ENCODE data around the gene INSIG1. TPM values are rescaled to one million over a fixed set of nuclear protein-coding genes. Genes with fewer than 3 reads are reported as not detected.
A peak's percentile ranks its signal among the peaks of the same experiment; 100 is the strongest.

INSIG1 gene
- total and polyA plus RNA-seq, 2 experiments from 2014 or later = 70.3 to 131 TPM

GRCh38 chr7:155303039-155303593, 5.4 kb downstream of the INSIG1 start:
- H3K79me2 ChIP-seq (replicated peaks; ENCODE audit: insufficient read depth) = peaks cover 83% of the 10 kb centered on the region
- Mint-ChIP-seq H3K9me3 (no peaks in the 10 kb centered on the region), H3K36me3 (ENCODE audit: low read depth) (peaks cover 66% of the 10 kb centered on the region), H3K4me1 (peaks cover 23% of the 10 kb centered on the region), H3K27me3 (ENCODE audit: insufficient read depth, low read depth, poor library complexity) (peaks cover 6% of the 10 kb centered on the region), H3K27ac (no peak overlapping the region), H3K4me3 (no peak overlapping the region)
- no peaks in the 10 kb centered on the region; the same call in 1 of the 2 replicates for H3F3A ChIP-seq (replicated peaks; ENCODE audit: low read depth)
- H3K27me3 ChIP-seq (ENCODE audit: insufficient read depth) = no peaks in the 10 kb centered on the region
- peaks cover 25% of the 10 kb centered on the region for H3K4me1 ChIP-seq (ENCODE audit: insufficient read depth)
- TF ChIP-seq, protein P1, sequence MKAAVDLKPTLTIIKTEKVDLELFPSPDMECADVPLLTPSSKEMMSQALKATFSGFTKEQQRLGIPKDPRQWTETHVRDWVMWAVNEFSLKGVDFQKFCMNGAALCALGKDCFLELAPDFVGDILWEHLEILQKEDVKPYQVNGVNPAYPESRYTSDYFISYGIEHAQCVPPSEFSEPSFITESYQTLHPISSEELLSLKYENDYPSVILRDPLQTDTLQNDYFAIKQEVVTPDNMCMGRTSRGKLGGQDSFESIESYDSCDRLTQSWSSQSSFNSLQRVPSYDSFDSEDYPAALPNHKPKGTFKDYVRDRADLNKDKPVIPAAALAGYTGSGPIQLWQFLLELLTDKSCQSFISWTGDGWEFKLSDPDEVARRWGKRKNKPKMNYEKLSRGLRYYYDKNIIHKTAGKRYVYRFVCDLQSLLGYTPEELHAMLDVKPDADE (IDR thresholded peaks at IDR 0.05) = no peak
- H2AFZ ChIP-seq = no peak overlapping the region
- DNase-seq (ENCODE audit: low spot score) (no peak), ATAC-seq (no peak)
- no peaks in the 10 kb centered on the region for H3K9me2 ChIP-seq (ENCODE audit: insufficient read depth)
- H3K4me2 ChIP-seq = no peak overlapping the region
- peaks cover 46% of the 10 kb centered on the region for H3K36me3 ChIP-seq (ENCODE audit: insufficient read depth)
- no peak overlapping the region for H3K4me3 ChIP-seq
- H3K27ac ChIP-seq (ENCODE audit: low read depth) = peak overlapping the region; percentile 59; the same call in 1 of the 2 replicates
- H4K20me1 ChIP-seq (replicated peaks; ENCODE audit: insufficient read depth) = peaks cover 78% of the 10 kb centered on the region

- no peak overlapping the region for H3K4me3 ChIP-seq
- peaks cover 76% of the 10 kb centered on the region for H3K79me2 ChIP-seq (replicated peaks; ENCODE audit: insufficient read depth)
- H3K36me3 ChIP-seq (ENCODE audit: insufficient read depth) = peaks cover 52% of the 10 kb centered on the region
- H2AFZ ChIP-seq = no peak overlapping the region
- no peak overlapping the region for H3K4me3 Mint-ChIP-seq
- H3K9me3 Mint-ChIP-seq = no peaks in the 10 kb centered on the region
- no peaks in the 10 kb centered on the region for H3K9me2 ChIP-seq (ENCODE audit: insufficient read depth)
- peaks cover 25% of the 10 kb centered on the region for H3K4me1 ChIP-seq (ENCODE audit: insufficient read depth)
- H3F3A ChIP-seq (replicated peaks; ENCODE audit: low read depth) = no peaks in the 10 kb centered on the region; the same call in 1 of the 2 replicates
- H3K27ac ChIP-seq (ENCODE audit: low read depth) = no peak overlapping the region
- DNase-seq (ENCODE audit: low spot score) (no peak), ATAC-seq (no peak)
- H3K27ac Mint-ChIP-seq = no peak overlapping the region
- H4K20me1 ChIP-seq (replicated peaks; ENCODE audit: insufficient read depth) = peaks cover 81% of the 10 kb centered on the region
- H3K4me1 Mint-ChIP-seq = peaks cover 23% of the 10 kb centered on the region
- no peaks in the 10 kb centered on the region for H3K27me3 ChIP-seq (ENCODE audit: insufficient read depth)
- H3K4me2 ChIP-seq = no peak overlapping the region
- H3K27me3 Mint-ChIP-seq (ENCODE audit: insufficient read depth, low read depth, poor library complexity) = peaks cover 5% of the 10 kb centered on the region
- H3K36me3 Mint-ChIP-seq (ENCODE audit: low read depth) = peaks cover 73% of the 10 kb centered on the region
- TF ChIP-seq, protein P2, sequence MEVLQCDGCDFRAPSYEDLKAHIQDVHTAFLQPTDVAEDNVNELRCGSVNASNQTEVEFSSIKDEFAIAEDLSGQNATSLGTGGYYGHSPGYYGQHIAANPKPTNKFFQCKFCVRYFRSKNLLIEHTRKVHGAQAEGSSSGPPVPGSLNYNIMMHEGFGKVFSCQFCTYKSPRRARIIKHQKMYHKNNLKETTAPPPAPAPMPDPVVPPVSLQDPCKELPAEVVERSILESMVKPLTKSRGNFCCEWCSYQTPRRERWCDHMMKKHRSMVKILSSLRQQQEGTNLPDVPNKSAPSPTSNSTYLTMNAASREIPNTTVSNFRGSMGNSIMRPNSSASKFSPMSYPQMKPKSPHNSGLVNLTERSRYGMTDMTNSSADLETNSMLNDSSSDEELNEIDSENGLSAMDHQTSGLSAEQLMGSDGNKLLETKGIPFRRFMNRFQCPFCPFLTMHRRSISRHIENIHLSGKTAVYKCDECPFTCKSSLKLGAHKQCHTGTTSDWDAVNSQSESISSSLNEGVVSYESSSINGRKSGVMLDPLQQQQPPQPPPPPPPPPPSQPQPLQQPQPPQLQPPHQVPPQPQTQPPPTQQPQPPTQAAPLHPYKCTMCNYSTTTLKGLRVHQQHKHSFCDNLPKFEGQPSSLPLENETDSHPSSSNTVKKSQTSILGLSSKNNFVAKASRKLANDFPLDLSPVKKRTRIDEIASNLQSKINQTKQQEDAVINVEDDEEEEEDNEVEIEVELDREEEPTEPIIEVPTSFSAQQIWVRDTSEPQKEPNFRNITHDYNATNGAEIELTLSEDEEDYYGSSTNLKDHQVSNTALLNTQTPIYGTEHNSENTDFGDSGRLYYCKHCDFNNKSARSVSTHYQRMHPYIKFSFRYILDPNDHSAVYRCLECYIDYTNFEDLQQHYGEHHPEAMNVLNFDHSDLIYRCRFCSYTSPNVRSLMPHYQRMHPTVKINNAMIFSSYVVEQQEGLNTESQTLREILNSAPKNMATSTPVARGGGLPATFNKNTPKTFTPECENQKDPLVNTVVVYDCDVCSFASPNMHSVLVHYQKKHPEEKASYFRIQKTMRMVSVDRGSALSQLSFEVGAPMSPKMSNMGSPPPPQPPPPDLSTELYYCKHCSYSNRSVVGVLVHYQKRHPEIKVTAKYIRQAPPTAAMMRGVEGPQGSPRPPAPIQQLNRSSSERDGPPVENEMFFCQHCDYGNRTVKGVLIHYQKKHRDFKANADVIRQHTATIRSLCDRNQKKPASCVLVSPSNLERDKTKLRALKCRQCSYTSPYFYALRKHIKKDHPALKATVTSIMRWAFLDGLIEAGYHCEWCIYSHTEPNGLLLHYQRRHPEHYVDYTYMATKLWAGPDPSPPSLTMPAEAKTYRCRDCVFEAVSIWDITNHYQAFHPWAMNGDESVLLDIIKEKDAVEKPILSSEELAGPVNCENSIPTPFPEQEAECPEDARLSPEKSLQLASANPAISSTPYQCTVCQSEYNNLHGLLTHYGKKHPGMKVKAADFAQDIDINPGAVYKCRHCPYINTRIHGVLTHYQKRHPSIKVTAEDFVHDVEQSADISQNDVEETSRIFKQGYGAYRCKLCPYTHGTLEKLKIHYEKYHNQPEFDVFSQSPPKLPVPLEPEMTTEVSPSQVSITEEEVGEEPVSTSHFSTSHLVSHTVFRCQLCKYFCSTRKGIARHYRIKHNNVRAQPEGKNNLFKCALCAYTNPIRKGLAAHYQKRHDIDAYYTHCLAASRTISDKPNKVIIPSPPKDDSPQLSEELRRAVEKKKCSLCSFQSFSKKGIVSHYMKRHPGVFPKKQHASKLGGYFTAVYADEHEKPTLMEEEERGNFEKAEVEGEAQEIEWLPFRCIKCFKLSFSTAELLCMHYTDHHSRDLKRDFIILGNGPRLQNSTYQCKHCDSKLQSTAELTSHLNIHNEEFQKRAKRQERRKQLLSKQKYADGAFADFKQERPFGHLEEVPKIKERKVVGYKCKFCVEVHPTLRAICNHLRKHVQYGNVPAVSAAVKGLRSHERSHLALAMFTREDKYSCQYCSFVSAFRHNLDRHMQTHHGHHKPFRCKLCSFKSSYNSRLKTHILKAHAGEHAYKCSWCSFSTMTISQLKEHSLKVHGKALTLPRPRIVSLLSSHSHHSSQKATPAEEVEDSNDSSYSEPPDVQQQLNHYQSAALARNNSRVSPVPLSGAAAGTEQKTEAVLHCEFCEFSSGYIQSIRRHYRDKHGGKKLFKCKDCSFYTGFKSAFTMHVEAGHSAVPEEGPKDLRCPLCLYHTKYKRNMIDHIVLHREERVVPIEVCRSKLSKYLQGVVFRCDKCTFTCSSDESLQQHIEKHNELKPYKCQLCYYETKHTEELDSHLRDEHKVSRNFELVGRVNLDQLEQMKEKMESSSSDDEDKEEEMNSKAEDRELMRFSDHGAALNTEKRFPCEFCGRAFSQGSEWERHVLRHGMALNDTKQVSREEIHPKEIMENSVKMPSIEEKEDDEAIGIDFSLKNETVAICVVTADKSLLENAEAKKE (CRISPR knock-in tag; IDR thresholded peaks at IDR 0.05) = no peak
- TF ChIP-seq JUNB (IDR thresholded peaks at IDR 0.05; ENCODE audit: unreplicated experiment) (no peak), EZH2phosphoT487 (IDR thresholded peaks at IDR 0.05; ENCODE audit: unreplicated experiment) (no peak), NANOG (IDR thresholded peaks at IDR 0.05; ENCODE audit: borderline replicate concordance) (no peak), EZH2 (IDR thresholded peaks at IDR 0.05; ENCODE audit: low read depth, unreplicated experiment) (no peak), CTCF (conservative IDR thresholded peaks at IDR 0.05; ENCODE audit: low read depth in 2 of 2) (no peak), STAT1 (IDR thresholded peaks at IDR 0.05; ENCODE audit: unreplicated experiment) (no peak)
- TF ChIP-seq, protein P3, sequence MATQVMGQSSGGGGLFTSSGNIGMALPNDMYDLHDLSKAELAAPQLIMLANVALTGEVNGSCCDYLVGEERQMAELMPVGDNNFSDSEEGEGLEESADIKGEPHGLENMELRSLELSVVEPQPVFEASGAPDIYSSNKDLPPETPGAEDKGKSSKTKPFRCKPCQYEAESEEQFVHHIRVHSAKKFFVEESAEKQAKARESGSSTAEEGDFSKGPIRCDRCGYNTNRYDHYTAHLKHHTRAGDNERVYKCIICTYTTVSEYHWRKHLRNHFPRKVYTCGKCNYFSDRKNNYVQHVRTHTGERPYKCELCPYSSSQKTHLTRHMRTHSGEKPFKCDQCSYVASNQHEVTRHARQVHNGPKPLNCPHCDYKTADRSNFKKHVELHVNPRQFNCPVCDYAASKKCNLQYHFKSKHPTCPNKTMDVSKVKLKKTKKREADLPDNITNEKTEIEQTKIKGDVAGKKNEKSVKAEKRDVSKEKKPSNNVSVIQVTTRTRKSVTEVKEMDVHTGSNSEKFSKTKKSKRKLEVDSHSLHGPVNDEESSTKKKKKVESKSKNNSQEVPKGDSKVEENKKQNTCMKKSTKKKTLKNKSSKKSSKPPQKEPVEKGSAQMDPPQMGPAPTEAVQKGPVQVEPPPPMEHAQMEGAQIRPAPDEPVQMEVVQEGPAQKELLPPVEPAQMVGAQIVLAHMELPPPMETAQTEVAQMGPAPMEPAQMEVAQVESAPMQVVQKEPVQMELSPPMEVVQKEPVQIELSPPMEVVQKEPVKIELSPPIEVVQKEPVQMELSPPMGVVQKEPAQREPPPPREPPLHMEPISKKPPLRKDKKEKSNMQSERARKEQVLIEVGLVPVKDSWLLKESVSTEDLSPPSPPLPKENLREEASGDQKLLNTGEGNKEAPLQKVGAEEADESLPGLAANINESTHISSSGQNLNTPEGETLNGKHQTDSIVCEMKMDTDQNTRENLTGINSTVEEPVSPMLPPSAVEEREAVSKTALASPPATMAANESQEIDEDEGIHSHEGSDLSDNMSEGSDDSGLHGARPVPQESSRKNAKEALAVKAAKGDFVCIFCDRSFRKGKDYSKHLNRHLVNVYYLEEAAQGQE (IDR thresholded peaks at IDR 0.05; ENCODE audit: unreplicated experiment) = no peak
Measured at GRCh38 chr7:155303897-155304296, 6.2 kb downstream of the INSIG1 start.

Measured in GM23338 (cell line).